Esophagus squamous epithelium (tissue), 5 donors: ENCODE measurements around the gene AMBP. TPM values are rescaled to one million over a fixed set of nuclear protein-coding genes. Genes with fewer than 3 reads are reported as not detected.

Experiments used
- DNase-seq: peaks from one replicate; lab custom pipeline; 2025; lab: John Stamatoyannopoulos, UW
- H3K27ac ChIP-seq, 4 donors: fragments of 200-600 bp; sonication (generic); one replicate each; pipeline ENCODE4 v1.5.1; 2016 to 2019; ENCODE audit warnings: mild to moderate bottlenecking in 1 of 4
- H3K27me3 ChIP-seq, 4 donors: fragments of 200-600 bp; sonication (generic); 1 replicate in 3 of 4; 2 replicates in 1 of 4; pipeline versions ENCODE4 v1.5.1 to v1.6.0; 2017 to 2021; ENCODE audit warnings: antibody characterized with exemption in 1 of 4
- H3K36me3 ChIP-seq, 3 donors: fragments of 200-600 bp; sonication (generic); one replicate each; pipeline ENCODE4 v1.5.1; 2016 to 2019
- H3K4me1 ChIP-seq, 3 donors: fragments of 200-600 bp; sonication (generic); one replicate each; pipeline ENCODE4 v1.5.1; 2017 to 2019
- H3K4me3 ChIP-seq, 4 donors: fragments of 200-600 bp; sonication (generic); 1 replicate in 3 of 4; 2 replicates in 1 of 4; pipeline ENCODE4 v1.5.1; 2016 to 2019; ENCODE audit warnings: mild to moderate bottlenecking in 2 of 4, moderate library complexity in 1 of 4
- H3K9me3 ChIP-seq, 3 donors: fragments of 200-600 bp; sonication (generic); one replicate each; pipeline ENCODE4 v1.5.1; 2016 to 2019
- CTCF ChIP-seq, 6 experiments: fragments of 450-650 bp in 4 of 6; fragments of 200-600 bp in 2 of 6; sonication (generic) in 2 of 6; IDR thresholded peaks; one replicate each; pipeline ENCODE4 v1.5.1; 2016 to 2019; ENCODE audit warnings: antibody characterized with exemption in 6 of 6, mild to moderate bottlenecking in 4 of 6, moderate library complexity in 4 of 6
- POLR2A ChIP-seq, 4 donors: fragments of 450-650 bp; IDR thresholded peaks; one replicate each; pipeline ENCODE4 v1.6.1; 2017; ENCODE audit warnings: antibody characterized with exemption in 4 of 4, mild to moderate bottlenecking in 4 of 4, moderate library complexity in 3 of 4
- WGBS, 2 donors: methylation state at CpG; one replicate each; pipeline ENCODE4 v1.1.5; 2018; 5-methylcytosine and 5-hydroxymethylcytosine counted together
- intact Hi-C: fragments of 100-400 bp; cut with DNase I; formaldehyde crosslinking; loops from one replicate; pipeline ENCODE4 v1.15.0; 2022
- total RNA-seq, 4 donors: library from RNA; depleted of rRNA; stranded (reverse); fragments of >200 nt; gene quantifications; one replicate each; pipeline ENCODE4 v1.1.0, GENCODE V29; 2016
- donor health status: DM: yes; HTN: yes; CAD: no.

Gene AMBP
- total RNA-seq, 4 donors from 2014 or later = 0.19 to 2.5 TPM; not detected in 2

DNA sequence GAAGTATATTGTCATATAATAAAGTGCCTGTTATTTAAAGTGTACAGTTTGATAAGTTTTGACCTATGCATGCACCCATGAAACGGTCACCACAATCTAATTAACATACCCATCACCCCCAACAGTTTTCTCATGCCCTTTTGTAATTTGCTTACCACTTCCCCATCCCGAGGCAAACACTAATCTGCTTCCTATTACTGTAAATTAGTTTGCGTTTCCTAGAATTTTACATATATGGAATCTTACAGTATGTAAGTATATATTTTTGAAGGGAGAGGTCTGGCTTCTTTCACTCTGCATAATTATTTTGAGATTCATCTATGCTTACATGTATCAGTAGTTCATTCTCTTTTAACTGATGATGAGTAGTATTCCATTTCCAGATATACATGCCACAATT, 56.5 kb downstream of the AMBP start:
- intact Hi-C loops = no loop called here
- Histone ChIP-seq H3K4me3 (no peak overlapping the region), H3K27me3 (no peaks in the 10 kb centered on the region), H3K36me3 (peaks cover 0 to 65% (median 0%) of the 10 kb centered on the region in 3 donors), H3K9me3 (peaks cover 0 to 10% (median 8%) of the 10 kb centered on the region in 3 donors), H3K27ac (no peak overlapping the region), H3K4me1 (no peaks in the 10 kb centered on the region)
- DNase-seq = no peak
- WGBS, 2 donors = 68 to 80% methylated on average over 3 of the region's 3 CpGs
- TF ChIP-seq POLR2A (IDR thresholded peaks at IDR 0.05) (no peak), CTCF (IDR thresholded peaks at IDR 0.05) (no peak)

DNA sequence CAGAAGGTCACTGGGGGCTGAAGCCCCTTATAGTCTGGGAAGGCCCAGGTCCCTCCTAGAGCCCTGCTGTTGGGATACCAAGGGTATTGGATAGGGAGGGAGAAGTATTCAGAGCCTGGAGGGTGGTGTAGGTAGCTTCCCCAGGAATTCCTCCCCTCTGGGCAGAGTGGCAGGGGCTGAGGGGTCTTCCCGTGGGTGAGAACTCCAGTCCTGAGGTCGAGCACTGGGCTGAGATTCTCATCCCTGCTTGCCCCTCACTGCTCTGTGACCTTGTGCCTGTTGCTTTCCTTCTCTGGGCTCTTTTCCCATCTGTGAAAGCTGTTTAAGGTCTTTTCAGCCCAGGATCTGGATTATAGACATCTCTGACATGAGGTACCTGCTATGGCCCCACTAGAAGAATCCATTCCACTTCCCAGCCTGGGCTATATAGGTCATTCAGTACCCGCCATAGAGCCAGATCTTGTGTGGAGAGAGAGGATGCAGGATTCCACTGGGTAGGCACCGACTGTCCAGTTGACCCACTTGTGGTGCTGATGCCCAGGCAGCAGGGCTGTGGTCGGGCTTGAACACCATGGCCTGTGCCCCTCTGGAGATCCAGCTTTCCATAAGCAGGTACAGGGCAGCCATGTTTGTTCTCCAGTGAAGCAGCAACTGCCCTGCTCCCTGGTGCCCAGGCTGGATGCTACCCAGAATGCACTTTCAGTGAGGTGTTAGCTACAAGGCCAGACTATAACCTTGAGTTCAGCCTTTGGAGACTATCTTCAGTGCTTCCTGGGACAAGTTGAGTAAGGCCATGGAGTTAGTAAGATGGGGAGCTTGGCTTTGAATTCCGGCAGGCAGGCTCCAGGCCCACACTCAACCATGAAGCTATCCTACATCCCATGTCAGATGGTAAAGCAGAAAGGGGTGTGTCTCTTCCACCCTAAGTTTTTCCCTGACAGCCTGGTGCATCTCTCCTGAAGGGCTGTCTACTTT, 60.1 kb downstream of the AMBP start:
- Histone ChIP-seq H3K4me3 (no peak overlapping the region), H3K27ac (no peak overlapping the region), H3K9me3 (peaks cover 0 to 14% (median 3%) of the 10 kb centered on the region in 3 donors), H3K27me3 (no peaks in the 10 kb centered on the region), H3K4me1 (peaks cover 0 to 5% (median 0%) of the 10 kb centered on the region in 3 donors), H3K36me3 (peaks cover 0 to 52% (median 0%) of the 10 kb centered on the region in 3 donors)
- WGBS, 2 donors = 72 to 94% methylated on average over 3 to 5 of the region's 6 CpGs
- intact Hi-C loops = no loop called here
- DNase-seq = no peak
- TF ChIP-seq POLR2A (IDR thresholded peaks at IDR 0.05) (no peak), CTCF (IDR thresholded peaks at IDR 0.05) (no peak)

- intact Hi-C loops = no loop called here
- H3K4me3 ChIP-seq = no peak overlapping the region
- no peaks in the 10 kb centered on the region for H3K27me3 ChIP-seq
- H3K4me1 ChIP-seq = peaks cover 0 to 5% (median 0%) of the 10 kb centered on the region in 3 donors
- peaks cover 0 to 14% (median 0%) of the 10 kb centered on the region in 3 donors for H3K9me3 ChIP-seq
- WGBS, 2 donors = 92 to 94% methylated on average over 6 of the region's 14 CpGs
- H3K27ac ChIP-seq = no peak overlapping the region
- no peak for TF ChIP-seq CTCF (IDR thresholded peaks at IDR 0.05)
- no peak for TF ChIP-seq POLR2A (IDR thresholded peaks at IDR 0.05)
- peaks cover 0 to 47% (median 0%) of the 10 kb centered on the region in 3 donors for H3K36me3 ChIP-seq
- no peak for DNase-seq
Observed at GRCh38 chr9:114016629-114017423, 61.3 kb downstream of the AMBP start.

DNA sequence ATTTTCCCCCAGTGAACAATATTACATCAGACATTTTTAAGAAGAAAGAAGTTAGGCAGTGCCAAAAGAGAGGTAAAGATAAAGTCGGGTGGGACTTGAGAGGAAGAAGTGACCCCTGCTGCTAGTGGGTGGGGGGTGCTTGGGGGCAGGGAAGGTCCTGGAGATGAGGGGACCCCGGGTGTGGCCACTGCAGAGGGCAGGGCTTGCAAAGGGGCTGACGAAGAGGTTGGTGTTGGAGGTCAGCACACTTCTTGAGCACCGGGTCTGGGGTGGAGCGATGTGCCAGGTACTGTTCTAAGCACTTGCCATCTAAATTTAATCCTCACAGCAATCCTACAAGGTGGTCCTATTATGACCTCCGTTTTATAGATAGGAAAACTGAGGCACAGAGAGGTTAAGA, 62.0 kb downstream of the AMBP start:
- Histone ChIP-seq H3K4me1 (peaks cover 0 to 5% (median 0%) of the 10 kb centered on the region in 3 donors), H3K4me3 (no peak overlapping the region), H3K27me3 (no peaks in the 10 kb centered on the region), H3K27ac (no peak overlapping the region), H3K36me3 (peaks cover 0 to 41% (median 0%) of the 10 kb centered on the region in 3 donors), H3K9me3 (peaks cover 0 to 14% (median 0%) of the 10 kb centered on the region in 3 donors)
- no peak for TF ChIP-seq POLR2A (IDR thresholded peaks at IDR 0.05)
- TF ChIP-seq CTCF (IDR thresholded peaks at IDR 0.05) = no peak
- 83 to 87% methylated on average over 5 to 6 of the region's 6 CpGs for WGBS, 2 donors
- intact Hi-C loops = no loop called here
- DNase-seq = no peak
